Hepatocyte (in vitro differentiated cells): ENCODE data around the gene MAGI1. TPM values are rescaled to one million over a fixed set of nuclear protein-coding genes. Genes with fewer than 3 reads are reported as not detected.

Source experiments
- DNase-seq: peaks from one replicate; pipeline ENCODE4 v3.0.0-alpha.2; 2016; ENCODE audit warnings: low spot score
- H2AFZ ChIP-seq: fragments of 200-600 bp; sonication (generic); 2 replicates; pipeline ENCODE4 v1.6.0; 2016; ENCODE audit warnings: antibody characterized with exemption, mild to moderate bottlenecking
- H3K27ac ChIP-seq: fragments of 200-600 bp; sonication (generic); 2 replicates; pipeline ENCODE4 v1.5.1; 2016; ENCODE audit warnings: mild to moderate bottlenecking
- H3K27me3 ChIP-seq: fragments of 200-600 bp; sonication (generic); 2 replicates; pipeline ENCODE4 v1.6.1; 2016
- H3K36me3 ChIP-seq: fragments of 200-600 bp; sonication (generic); replicated peaks from 2 replicates; pipeline ENCODE4 v1.5.1; 2016; ENCODE audit warnings: low read depth; ENCODE audit not compliant: insufficient read depth
- H3K4me1 ChIP-seq: fragments of 200-600 bp; sonication (generic); 2 replicates; pipeline ENCODE4 v1.5.1; 2016; ENCODE audit warnings: mild to moderate bottlenecking, moderate library complexity; ENCODE audit not compliant: insufficient read depth
- H3K4me2 ChIP-seq: fragments of 200-600 bp; sonication (generic); 2 replicates; pipeline ENCODE4 v1.6.0; 2016
- H3K4me3 ChIP-seq: fragments of 200-600 bp; sonication (generic); 2 replicates; pipeline ENCODE4 v1.5.1; 2016; ENCODE audit warnings: mild to moderate bottlenecking
- H3K79me2 ChIP-seq: fragments of 200-600 bp; sonication (generic); 2 replicates; pipeline ENCODE4 v1.6.0; 2017; ENCODE audit warnings: mild to moderate bottlenecking
- H3K9me2 ChIP-seq: fragments of 200-600 bp; sonication (generic); replicated peaks from 2 replicates; pipeline ENCODE4 v1.6.0; 2017; ENCODE audit warnings: mild to moderate bottlenecking; ENCODE audit not compliant: insufficient read depth
- H3K9me3 ChIP-seq: fragments of 200-600 bp; sonication (generic); 2 replicates; pipeline ENCODE4 v1.5.1; 2016; ENCODE audit warnings: low read depth, mild to moderate bottlenecking
- H4K20me1 ChIP-seq: fragments of 200-600 bp; sonication (generic); 2 replicates; pipeline ENCODE4 v1.6.0; 2016; ENCODE audit warnings: mild to moderate bottlenecking; ENCODE audit not compliant: insufficient read depth, poor library complexity, severe bottlenecking
- EZH2 ChIP-seq: fragments of 200-600 bp; sonication (generic); IDR thresholded peaks from 2 replicates; pipeline ENCODE4 v1.6.1; 2016; ENCODE audit warnings: antibody characterized with exemption, mild to moderate bottlenecking, borderline replicate concordance
- EZH2phosphoT487 ChIP-seq: fragments of 200-600 bp; sonication (generic); IDR thresholded peaks from one replicate; pipeline ENCODE4 v1.6.1; 2018; ENCODE audit warnings: antibody characterized with exemption, mild to moderate bottlenecking, low read depth, moderate library complexity; ENCODE audit not compliant: unreplicated experiment, severe bottlenecking
- WGBS: methylation state at CpG from one replicate; pipeline ENCODE4 v1.1.6; 2016; ENCODE audit warnings: low lambda C conversion rate; ENCODE audit errors: missing lambda C conversion rate; 5-methylcytosine and 5-hydroxymethylcytosine counted together
- polyA plus RNA-seq: library from polyadenylated mRNA; unstranded; fragments of >200 nt; fragmentation: Nextera tagmentation; extraction: Ambion mirVana; gene quantifications from 2 replicates; pipeline ENCODE4 v1.2.1, GENCODE V29; 2016
- total RNA-seq: library from RNA; depleted of rRNA; stranded (reverse); fragments of >200 nt; gene quantifications from 2 replicates; pipeline ENCODE4 v1.2.3, GENCODE V29; 2014
- TF ChIP-seq, protein P1 (sequence below): fragments of 200-600 bp; sonication (generic); IDR thresholded peaks from 2 replicates; pipeline ENCODE4 v1.5.1; 2016; ENCODE audit warnings: antibody characterized with exemption, mild to moderate bottlenecking; ENCODE audit not compliant: poor library complexity

MAGI1 gene
- total and polyA plus RNA-seq, 2 experiments from 2014 or later: 26.2 to 43.5 TPM

DNA sequence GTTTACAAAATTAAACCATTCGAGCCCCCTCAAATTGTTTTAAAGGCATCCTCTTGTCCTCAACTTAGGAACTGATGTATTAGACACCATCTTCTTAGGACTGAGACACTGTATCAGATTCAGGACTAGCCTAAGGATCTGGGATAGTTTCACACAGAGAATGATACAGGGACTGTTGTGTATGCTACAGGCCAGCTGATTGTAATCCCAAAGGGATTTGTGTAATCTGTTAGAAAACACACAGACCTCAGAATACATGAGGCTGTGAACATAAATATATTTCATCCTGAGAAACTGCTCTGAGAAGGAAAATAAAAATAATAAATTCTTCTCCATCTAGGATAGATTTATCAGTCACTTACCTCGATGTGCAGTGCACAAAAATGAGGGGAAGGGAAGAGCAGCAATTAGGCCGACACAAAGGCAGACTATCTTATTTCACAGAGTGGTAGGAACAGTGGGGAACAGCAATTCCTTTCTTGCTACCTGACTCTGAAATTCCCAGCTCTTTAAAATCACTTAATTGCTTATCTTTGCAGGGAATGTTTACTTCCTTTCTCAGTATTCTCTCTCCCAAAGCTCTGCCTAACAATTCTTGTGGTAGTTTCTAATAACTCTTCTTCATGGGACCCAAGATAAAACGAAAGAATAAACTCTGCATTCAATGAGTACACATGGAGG lies 322.5 kb downstream of the MAGI1 start:
- 54% methylated on average over 4 of the region's 4 CpGs for WGBS
- TF ChIP-seq EZH2: no peak
- TF ChIP-seq, protein P1, sequence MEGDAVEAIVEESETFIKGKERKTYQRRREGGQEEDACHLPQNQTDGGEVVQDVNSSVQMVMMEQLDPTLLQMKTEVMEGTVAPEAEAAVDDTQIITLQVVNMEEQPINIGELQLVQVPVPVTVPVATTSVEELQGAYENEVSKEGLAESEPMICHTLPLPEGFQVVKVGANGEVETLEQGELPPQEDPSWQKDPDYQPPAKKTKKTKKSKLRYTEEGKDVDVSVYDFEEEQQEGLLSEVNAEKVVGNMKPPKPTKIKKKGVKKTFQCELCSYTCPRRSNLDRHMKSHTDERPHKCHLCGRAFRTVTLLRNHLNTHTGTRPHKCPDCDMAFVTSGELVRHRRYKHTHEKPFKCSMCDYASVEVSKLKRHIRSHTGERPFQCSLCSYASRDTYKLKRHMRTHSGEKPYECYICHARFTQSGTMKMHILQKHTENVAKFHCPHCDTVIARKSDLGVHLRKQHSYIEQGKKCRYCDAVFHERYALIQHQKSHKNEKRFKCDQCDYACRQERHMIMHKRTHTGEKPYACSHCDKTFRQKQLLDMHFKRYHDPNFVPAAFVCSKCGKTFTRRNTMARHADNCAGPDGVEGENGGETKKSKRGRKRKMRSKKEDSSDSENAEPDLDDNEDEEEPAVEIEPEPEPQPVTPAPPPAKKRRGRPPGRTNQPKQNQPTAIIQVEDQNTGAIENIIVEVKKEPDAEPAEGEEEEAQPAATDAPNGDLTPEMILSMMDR: no peak
- no peak for TF ChIP-seq EZH2phosphoT487

DNA sequence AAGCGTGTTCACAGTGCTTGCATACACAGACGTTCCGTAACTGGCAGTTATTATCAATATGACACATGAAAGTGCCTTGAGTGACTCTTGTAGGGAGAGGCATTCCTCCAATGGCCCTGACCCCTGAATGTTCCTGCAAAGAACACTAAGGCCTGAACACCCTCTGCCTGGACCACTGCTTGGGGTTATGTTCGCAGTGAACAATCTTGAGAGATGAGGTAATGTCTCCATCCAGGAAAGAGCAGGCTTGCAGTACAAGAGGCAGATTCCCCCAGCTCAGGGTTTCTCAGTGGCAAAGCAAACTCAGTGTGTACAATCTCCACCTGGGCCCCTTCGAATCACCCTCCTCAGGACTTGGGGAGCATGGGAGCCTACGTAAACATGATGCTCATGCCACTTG lies 324.6 kb downstream of the MAGI1 start:
- no peaks in the 10 kb centered on the region for H3K36me3 ChIP-seq
- peaks cover 11% of the 10 kb centered on the region for H3K4me1 ChIP-seq
- peaks cover 13% of the 10 kb centered on the region for H3K79me2 ChIP-seq
- no peaks in the 10 kb centered on the region for H4K20me1 ChIP-seq
- H3K4me2 ChIP-seq: no peak overlapping the region
- H3K4me3 ChIP-seq: no peak overlapping the region
- peak overlapping the region; percentile 67 for H3K27ac ChIP-seq
- H3K27me3 ChIP-seq: no peaks in the 10 kb centered on the region
- TF ChIP-seq EZH2: no peak
- peak; percentile 61 for DNase-seq
- peaks cover 5% of the 10 kb centered on the region for H3K9me3 ChIP-seq
- H2AFZ ChIP-seq: no peak overlapping the region
- WGBS: 58% methylated on average over 6 of the region's 6 CpGs
- no peaks in the 10 kb centered on the region for H3K9me2 ChIP-seq

More for the DNA sequence above, 322.5 kb downstream of the MAGI1 start:
- Histone ChIP-seq H3K9me2 (no peaks in the 10 kb centered on the region), H3K4me1 (peaks cover 11% of the 10 kb centered on the region), H3K79me2 (peaks cover 11% of the 10 kb centered on the region), H3K9me3 (peaks cover 2% of the 10 kb centered on the region), H3K36me3 (no peaks in the 10 kb centered on the region), H3K27ac (no peak overlapping the region), H3K27me3 (no peaks in the 10 kb centered on the region), H3K4me3 (no peak overlapping the region), H4K20me1 (no peaks in the 10 kb centered on the region), H3K4me2 (no peak overlapping the region), H2AFZ (no peak overlapping the region)
- DNase-seq: no peak

DNA sequence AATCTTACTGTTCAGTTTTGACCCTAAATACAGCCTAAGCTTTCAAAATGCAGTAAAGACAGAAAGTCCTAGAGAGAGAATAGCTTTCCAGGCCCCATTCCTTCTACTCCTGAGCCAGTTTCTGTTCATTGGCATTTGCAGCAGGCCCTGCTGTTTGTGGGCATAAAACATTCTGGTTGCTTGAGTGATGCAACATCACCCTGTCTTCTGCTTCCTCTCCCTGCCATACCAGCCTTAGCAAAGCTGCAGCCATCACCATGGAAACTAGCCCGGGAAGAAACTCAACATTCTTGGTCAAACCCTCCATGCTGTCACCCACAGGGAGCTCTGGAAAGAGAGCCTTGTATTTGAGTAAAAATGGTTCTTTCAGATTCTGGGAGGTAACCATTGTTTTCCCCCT lies 325.7 kb downstream of the MAGI1 start:
- H3K79me2 ChIP-seq: peaks cover 13% of the 10 kb centered on the region
- 35% methylated on average over 1 of the region's 1 CpG for WGBS
- peak; percentile 66 for DNase-seq
- H3K4me1 ChIP-seq: peaks cover 11% of the 10 kb centered on the region
- no peaks in the 10 kb centered on the region for H3K27me3 ChIP-seq
- no peaks in the 10 kb centered on the region for H4K20me1 ChIP-seq
- TF ChIP-seq, protein P1: no peak
- no peak for TF ChIP-seq EZH2phosphoT487
- no peak overlapping the region for H3K4me3 ChIP-seq
- no peaks in the 10 kb centered on the region for H3K36me3 ChIP-seq
- peak overlapping the region; percentile 67 for H3K27ac ChIP-seq
- no peak overlapping the region for H2AFZ ChIP-seq
- H3K4me2 ChIP-seq: no peak overlapping the region
- peaks cover 5% of the 10 kb centered on the region for H3K9me3 ChIP-seq
- no peaks in the 10 kb centered on the region for H3K9me2 ChIP-seq

DNA sequence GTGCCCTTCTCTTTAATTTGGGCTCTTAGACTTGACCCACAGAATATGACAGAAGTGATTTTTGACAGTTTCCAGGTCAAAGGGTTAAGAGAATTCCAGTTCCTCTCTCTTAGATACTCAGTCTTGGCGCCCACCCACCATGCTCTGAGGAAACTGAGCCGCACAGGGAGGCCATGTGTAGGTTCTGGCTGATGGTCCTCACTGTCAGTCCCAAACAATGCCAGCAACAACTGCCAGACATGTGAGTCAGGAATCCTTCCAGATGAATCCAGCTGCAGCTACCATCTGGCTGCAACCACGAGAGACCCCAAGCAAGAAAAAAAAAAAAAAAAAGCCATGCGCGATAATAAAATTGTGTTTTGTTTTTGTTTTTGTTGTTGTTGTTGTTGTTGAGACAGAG lies 326.6 kb downstream of the MAGI1 start:
- Histone ChIP-seq H3K9me2 (no peaks in the 10 kb centered on the region), H3K4me2 (no peak overlapping the region), H3K27ac (peak overlapping the region; percentile 45), H3K79me2 (peaks cover 13% of the 10 kb centered on the region), H3K4me1 (peaks cover 11% of the 10 kb centered on the region), H3K9me3 (peaks cover 5% of the 10 kb centered on the region), H3K4me3 (no peak overlapping the region), H2AFZ (no peak overlapping the region), H4K20me1 (no peaks in the 10 kb centered on the region), H3K27me3 (no peaks in the 10 kb centered on the region), H3K36me3 (no peaks in the 10 kb centered on the region)
- WGBS: 88% methylated on average over 5 of the region's 5 CpGs
- no peak for DNase-seq
- TF ChIP-seq EZH2: no peak
- no peak for TF ChIP-seq EZH2phosphoT487
- TF ChIP-seq, protein P1: no peak
